Peyer's patch (tissue), 4 donors: ENCODE data around the gene WDR87.

Experiments
- CTCF ChIP-seq, 6 experiments: fragments of 450-650 bp in 4 of 6; fragments of 200-600 bp in 2 of 6; sonication (generic) in 1 of 6; IDR thresholded peaks; one replicate each; pipeline ENCODE4 v1.5.1; 2017 to 2019; ENCODE audit warnings: antibody characterized with exemption in 6 of 6, mild to moderate bottlenecking in 3 of 6, moderate library complexity in 1 of 6
- POLR2A ChIP-seq, 2 donors: fragments of 450-650 bp; IDR thresholded peaks; one replicate each; pipeline ENCODE4 v1.5.1; 2017; ENCODE audit warnings: antibody characterized with exemption in 2 of 2, mild to moderate bottlenecking in 2 of 2, moderate library complexity in 2 of 2

- TF ChIP-seq POLR2A (IDR thresholded peaks at IDR 0.05) (no peak), CTCF (IDR thresholded peaks at IDR 0.05) (no peak)
These were observed 42.0 kb upstream of the WDR87 start for GRCh38 chr19:37948362-37948761.
